Measurements from ENCODE around the gene POU2AF3. TPM values are rescaled to one million over a fixed set of nuclear protein-coding genes. Genes with fewer than 3 reads are reported as not detected.

The POU2AF3 gene
- total and polyA plus RNA-seq, 12 donors, result 0.28 to 4.8 (median 1.8) TPM; not detected in 1

- Histone ChIP-seq H3K4me1 (replicated peaks in 1 of 2) (peaks cover 0 to 11% of the 10 kb centered on the region in 2 donors), H3K4me3 (no peak overlapping the region), H3K36me3 (replicated peaks in 1 of 2) (no peaks in the 10 kb centered on the region), H3K27ac (no peak overlapping the region), H3K27me3 (peaks cover 6% of the 10 kb centered on the region), H3K9me3 (replicated peaks in 1 of 3) (no peaks in the 10 kb centered on the region)
- TF ChIP-seq, protein P1, sequence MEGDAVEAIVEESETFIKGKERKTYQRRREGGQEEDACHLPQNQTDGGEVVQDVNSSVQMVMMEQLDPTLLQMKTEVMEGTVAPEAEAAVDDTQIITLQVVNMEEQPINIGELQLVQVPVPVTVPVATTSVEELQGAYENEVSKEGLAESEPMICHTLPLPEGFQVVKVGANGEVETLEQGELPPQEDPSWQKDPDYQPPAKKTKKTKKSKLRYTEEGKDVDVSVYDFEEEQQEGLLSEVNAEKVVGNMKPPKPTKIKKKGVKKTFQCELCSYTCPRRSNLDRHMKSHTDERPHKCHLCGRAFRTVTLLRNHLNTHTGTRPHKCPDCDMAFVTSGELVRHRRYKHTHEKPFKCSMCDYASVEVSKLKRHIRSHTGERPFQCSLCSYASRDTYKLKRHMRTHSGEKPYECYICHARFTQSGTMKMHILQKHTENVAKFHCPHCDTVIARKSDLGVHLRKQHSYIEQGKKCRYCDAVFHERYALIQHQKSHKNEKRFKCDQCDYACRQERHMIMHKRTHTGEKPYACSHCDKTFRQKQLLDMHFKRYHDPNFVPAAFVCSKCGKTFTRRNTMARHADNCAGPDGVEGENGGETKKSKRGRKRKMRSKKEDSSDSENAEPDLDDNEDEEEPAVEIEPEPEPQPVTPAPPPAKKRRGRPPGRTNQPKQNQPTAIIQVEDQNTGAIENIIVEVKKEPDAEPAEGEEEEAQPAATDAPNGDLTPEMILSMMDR (IDR thresholded peaks at IDR 0.05), result no peak
- TF ChIP-seq POLR2A (IDR thresholded peaks at IDR 0.05), result no peak
- DNase-seq, result no peak
- 75 to 92% (median 84%) methylated on average over 3 of the region's 3 CpGs for WGBS, 4 donors
- intact Hi-C loops (cut with DNase I), result no loop called here
Observed at GRCh38 chr11:111347723-111348115, 49.4 kb downstream of the POU2AF3 start.

DNA sequence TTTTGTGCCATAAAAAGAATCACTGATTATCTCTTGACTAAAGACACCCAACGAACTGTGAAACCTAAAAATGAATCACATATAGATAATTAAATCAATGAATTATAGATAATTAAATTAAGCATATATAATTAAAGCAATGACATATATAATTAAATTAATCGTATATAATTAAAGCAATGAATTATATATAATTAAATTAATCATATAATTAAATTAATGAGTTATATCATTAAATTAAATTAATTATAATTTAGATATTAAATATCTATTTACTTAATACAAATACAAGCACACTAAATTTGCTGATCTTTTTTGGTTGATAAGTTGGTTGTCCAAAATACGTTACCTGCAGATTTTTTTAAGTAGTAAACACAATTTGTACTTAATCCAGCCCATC lies 49.8 kb downstream of the POU2AF3 start:
- peaks cover 6% of the 10 kb centered on the region for H3K27me3 ChIP-seq
- H3K9me3 ChIP-seq (replicated peaks in 1 of 3), result no peaks in the 10 kb centered on the region
- no peak overlapping the region for H3K4me3 ChIP-seq
- TF ChIP-seq, protein P1 (IDR thresholded peaks at IDR 0.05), result no peak
- no peak for TF ChIP-seq POLR2A (IDR thresholded peaks at IDR 0.05)
- 62 to 70% (median 68%) methylated on average over 3 of the region's 3 CpGs for WGBS, 4 donors
- H3K27ac ChIP-seq, result no peak overlapping the region
- intact Hi-C loops (cut with DNase I), result no loop called here
- H3K4me1 ChIP-seq (replicated peaks in 1 of 2), result peaks cover 0 to 11% of the 10 kb centered on the region in 2 donors
- no peaks in the 10 kb centered on the region for H3K36me3 ChIP-seq (replicated peaks in 1 of 2)
- no peak for DNase-seq

GRCh38 chr11:111349191-111349695 lies 50.9 kb downstream of the POU2AF3 start:
- H3K36me3 ChIP-seq (replicated peaks in 1 of 2), result no peaks in the 10 kb centered on the region
- TF ChIP-seq, protein P1 (IDR thresholded peaks at IDR 0.05), result no peak
- no peak for TF ChIP-seq POLR2A (IDR thresholded peaks at IDR 0.05)
- H3K27ac ChIP-seq, result no peak overlapping the region
- peaks cover 6% of the 10 kb centered on the region for H3K27me3 ChIP-seq
- peaks cover 0 to 11% of the 10 kb centered on the region in 2 donors for H3K4me1 ChIP-seq (replicated peaks in 1 of 2)
- intact Hi-C loops (cut with DNase I), result no loop called here
- DNase-seq, result no peak
- WGBS, 4 donors, result 59 to 86% (median 73%) methylated on average over 2 of the region's 2 CpGs
- no peak overlapping the region for H3K4me3 ChIP-seq
- no peaks in the 10 kb centered on the region for H3K9me3 ChIP-seq (replicated peaks in 1 of 3)

DNA sequence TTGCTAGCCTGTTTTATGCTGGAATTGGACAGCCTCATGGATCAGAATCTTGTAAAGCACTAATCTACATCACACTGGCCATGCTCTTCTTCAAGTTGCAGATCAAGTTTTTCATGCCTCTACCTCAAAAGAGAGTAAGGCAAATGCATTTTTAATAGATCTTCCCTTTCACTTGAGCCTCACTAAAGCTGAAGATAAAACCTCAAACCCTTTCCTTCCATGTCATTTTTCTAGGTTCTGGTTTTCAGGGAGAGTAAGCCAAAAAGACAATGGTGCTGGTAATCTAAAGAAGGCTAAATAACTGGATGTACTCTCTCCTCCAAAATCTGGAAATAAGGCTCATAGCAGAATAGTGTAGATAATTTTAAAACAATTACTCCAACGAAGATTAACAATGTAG lies 52.5 kb downstream of the POU2AF3 start:
- 38 to 65% (median 63%) methylated on average over 1 of the region's 1 CpG for WGBS, 4 donors
- TF ChIP-seq POLR2A (IDR thresholded peaks at IDR 0.05), result no peak
- TF ChIP-seq, protein P1 (IDR thresholded peaks at IDR 0.05), result no peak
- Histone ChIP-seq H3K27me3 (peaks cover 6% of the 10 kb centered on the region), H3K4me3 (no peak overlapping the region), H3K9me3 (replicated peaks in 1 of 3) (no peaks in the 10 kb centered on the region), H3K27ac (no peak overlapping the region), H3K4me1 (replicated peaks in 1 of 2) (peaks cover 0 to 11% of the 10 kb centered on the region in 2 donors), H3K36me3 (replicated peaks in 1 of 2) (no peaks in the 10 kb centered on the region)
- DNase-seq, result no peak
- intact Hi-C loops (cut with DNase I), result no loop called here

All from adrenal gland (tissue), 12 donors.